Measurements from ENCODE around the gene ABHD16B.

The ABHD16B gene

GRCh38 chr20:63897978-63898561 is 36.8 kb downstream of the ABHD16B start:
- DNase-seq: no peak

- DNase-seq: no peak
Measured at GRCh38 chr20:63898882-63899558, 37.7 kb downstream of the ABHD16B start.

- no peak for DNase-seq
Measured at GRCh38 chr20:63900413-63900812, 39.1 kb downstream of the ABHD16B start.

GRCh38 chr20:63903796-63904561 is 42.7 kb downstream of the ABHD16B start:
- DNase-seq: no peak

GRCh38 chr20:63908008-63908682 is 46.8 kb downstream of the ABHD16B start:
- no peak for DNase-seq

GRCh38 chr20:63911176-63911575 is 49.9 kb downstream of the ABHD16B start:
- DNase-seq: no peak
